ENCODE results near the gene PLVAP. TPM values are rescaled to one million over a fixed set of nuclear protein-coding genes. Genes with fewer than 3 reads are reported as not detected.

Gene PLVAP
- total RNA-seq, 4 donors from 2014 or later = 37.4 to 155 (median 117) TPM

DNA sequence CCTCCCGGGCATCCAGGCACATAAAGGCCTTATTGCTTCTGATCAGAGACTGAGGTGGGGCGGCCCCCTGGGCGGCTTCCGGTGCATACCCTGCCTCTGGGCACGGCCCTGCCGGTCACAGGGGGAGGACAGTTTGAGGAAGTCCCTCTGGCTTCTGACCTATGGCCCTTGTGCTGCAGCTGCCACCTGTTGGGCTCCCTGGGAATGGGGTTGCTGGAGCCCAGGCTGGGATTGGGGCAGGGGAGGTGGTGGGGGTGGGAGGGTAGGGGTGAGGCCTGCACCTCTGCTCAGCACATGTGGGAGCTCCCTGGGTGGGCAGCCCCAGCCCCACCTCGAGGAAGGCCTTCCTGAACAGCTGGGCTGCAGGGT, 53.2 kb downstream of the PLVAP start:
- intact Hi-C loops (cut with DNase I) = no loop called here
- no peak for DNase-seq (ENCODE audit: extremely low spot score)
- TF ChIP-seq, protein P1, sequence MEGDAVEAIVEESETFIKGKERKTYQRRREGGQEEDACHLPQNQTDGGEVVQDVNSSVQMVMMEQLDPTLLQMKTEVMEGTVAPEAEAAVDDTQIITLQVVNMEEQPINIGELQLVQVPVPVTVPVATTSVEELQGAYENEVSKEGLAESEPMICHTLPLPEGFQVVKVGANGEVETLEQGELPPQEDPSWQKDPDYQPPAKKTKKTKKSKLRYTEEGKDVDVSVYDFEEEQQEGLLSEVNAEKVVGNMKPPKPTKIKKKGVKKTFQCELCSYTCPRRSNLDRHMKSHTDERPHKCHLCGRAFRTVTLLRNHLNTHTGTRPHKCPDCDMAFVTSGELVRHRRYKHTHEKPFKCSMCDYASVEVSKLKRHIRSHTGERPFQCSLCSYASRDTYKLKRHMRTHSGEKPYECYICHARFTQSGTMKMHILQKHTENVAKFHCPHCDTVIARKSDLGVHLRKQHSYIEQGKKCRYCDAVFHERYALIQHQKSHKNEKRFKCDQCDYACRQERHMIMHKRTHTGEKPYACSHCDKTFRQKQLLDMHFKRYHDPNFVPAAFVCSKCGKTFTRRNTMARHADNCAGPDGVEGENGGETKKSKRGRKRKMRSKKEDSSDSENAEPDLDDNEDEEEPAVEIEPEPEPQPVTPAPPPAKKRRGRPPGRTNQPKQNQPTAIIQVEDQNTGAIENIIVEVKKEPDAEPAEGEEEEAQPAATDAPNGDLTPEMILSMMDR (IDR thresholded peaks at IDR 0.05) = no peak
- TF ChIP-seq POLR2AphosphoS5 (IDR thresholded peaks at IDR 0.05) = no peak
- TF ChIP-seq POLR2A (IDR thresholded peaks at IDR 0.05; ENCODE audit: low read depth) = no peak
- no peak for TF ChIP-seq EP300 (IDR thresholded peaks at IDR 0.05)
- peaks cover 4 to 59% (median 52%) of the 10 kb centered on the region in 4 donors for H3K4me1 ChIP-seq
- H3K27ac ChIP-seq (replicated peaks in 1 of 4) = no peak overlapping the region
- peak overlapping the region in 1 of 4 donors; percentile 37 for H3K4me3 ChIP-seq
- no CpG with 5 or more reads among the region's 7 CpGs for WGBS
- H3K36me3 ChIP-seq = peaks cover 23 to 54% (median 40%) of the 10 kb centered on the region in 4 donors
- H3K27me3 ChIP-seq = peaks cover 0 to 9% (median under 1%) of the 10 kb centered on the region in 4 donors
- H3K9me3 ChIP-seq = no peaks in the 10 kb centered on the region

DNA sequence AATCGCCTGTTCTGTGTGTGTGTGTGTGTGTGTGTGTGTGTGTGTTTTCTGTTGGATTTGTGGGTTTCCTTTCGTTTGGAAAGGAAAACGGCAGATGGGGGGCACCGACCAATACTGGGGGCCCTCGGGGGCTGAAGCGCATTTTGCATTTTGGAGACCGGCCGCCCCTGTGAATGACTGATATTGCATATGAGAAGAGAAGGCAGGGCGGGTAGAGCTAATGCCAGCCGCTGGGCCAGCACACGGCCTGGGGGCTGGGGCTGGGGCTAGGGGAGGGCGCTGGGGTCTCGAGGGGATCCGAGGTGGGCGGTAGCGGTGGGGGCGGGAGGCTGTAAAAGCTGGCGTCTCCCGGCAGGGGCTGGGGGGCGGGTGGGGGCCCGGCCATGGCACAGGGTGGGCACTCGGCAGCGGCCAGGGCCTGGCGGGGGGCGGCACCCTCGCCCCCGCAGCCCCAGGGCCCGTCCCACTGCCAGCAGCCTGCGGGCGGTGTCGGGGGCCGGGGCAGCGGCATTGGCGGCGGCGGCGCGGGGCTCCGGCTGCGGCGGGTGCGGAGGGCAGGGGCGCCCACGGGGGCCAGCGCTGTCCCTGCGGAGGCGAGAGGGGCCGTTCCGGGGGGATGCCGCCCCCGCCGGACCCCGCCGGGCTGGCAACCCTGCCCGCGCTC, 53.7 kb downstream of the PLVAP start:
- Histone ChIP-seq H3K9me3 (no peaks in the 10 kb centered on the region), H3K4me1 (peaks cover 3 to 54% (median 47%) of the 10 kb centered on the region in 4 donors), H3K4me3 (peak overlapping the region in 1 of 4 donors; percentile 37), H3K27me3 (peaks cover 0 to 3% (median 0%) of the 10 kb centered on the region in 4 donors), H3K27ac (replicated peaks in 1 of 4) (no peak overlapping the region), H3K36me3 (peaks cover 23 to 59% (median 44%) of the 10 kb centered on the region in 4 donors)
- DNase-seq (ENCODE audit: extremely low spot score) = no peak
- intact Hi-C loops (cut with DNase I) = no loop called here
- TF ChIP-seq, protein P1 (IDR thresholded peaks at IDR 0.05) = no peak
- TF ChIP-seq EP300 (IDR thresholded peaks at IDR 0.05) (no peak), POLR2AphosphoS5 (IDR thresholded peaks at IDR 0.05) (no peak), POLR2A (IDR thresholded peaks at IDR 0.05; ENCODE audit: low read depth) (no peak)
- 41% methylated on average over 9 of the region's 56 CpGs for WGBS

DNA sequence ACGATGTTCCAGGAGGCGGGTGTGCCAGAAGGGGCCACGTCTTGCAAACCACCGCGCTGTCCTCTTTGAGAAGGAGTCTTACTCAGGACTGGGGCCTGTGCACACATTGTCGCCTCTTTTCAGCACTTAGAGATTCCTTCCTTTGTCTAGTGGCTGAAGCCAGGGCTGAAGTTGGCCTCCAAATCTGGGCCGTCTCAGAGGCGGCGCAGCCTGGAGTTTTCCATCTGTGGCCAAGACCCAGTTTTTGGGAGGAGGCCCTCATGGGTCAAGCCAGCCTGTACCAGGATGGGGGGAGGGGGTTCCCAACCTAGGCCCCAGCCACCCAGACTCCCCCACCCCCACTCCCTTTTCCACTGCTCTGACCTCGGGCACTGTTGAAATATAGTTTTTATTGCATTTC, 54.3 kb downstream of the PLVAP start:
- WGBS = 73% methylated on average over 9 of the region's 10 CpGs
- Histone ChIP-seq H3K27ac (replicated peaks in 1 of 4) (no peak overlapping the region), H3K4me1 (peaks cover 3 to 48% (median 41%) of the 10 kb centered on the region in 4 donors), H3K4me3 (no peak overlapping the region), H3K9me3 (no peaks in the 10 kb centered on the region), H3K27me3 (no peaks in the 10 kb centered on the region), H3K36me3 (peaks cover 23 to 64% (median 47%) of the 10 kb centered on the region in 4 donors)
- TF ChIP-seq POLR2AphosphoS5 (IDR thresholded peaks at IDR 0.05) (no peak), POLR2A (IDR thresholded peaks at IDR 0.05; ENCODE audit: low read depth) (no peak), EP300 (IDR thresholded peaks at IDR 0.05) (no peak)
- TF ChIP-seq, protein P1 (IDR thresholded peaks at IDR 0.05) = no peak
- intact Hi-C loops (cut with DNase I) = no loop called here
- no peak for DNase-seq (ENCODE audit: extremely low spot score)

DNA sequence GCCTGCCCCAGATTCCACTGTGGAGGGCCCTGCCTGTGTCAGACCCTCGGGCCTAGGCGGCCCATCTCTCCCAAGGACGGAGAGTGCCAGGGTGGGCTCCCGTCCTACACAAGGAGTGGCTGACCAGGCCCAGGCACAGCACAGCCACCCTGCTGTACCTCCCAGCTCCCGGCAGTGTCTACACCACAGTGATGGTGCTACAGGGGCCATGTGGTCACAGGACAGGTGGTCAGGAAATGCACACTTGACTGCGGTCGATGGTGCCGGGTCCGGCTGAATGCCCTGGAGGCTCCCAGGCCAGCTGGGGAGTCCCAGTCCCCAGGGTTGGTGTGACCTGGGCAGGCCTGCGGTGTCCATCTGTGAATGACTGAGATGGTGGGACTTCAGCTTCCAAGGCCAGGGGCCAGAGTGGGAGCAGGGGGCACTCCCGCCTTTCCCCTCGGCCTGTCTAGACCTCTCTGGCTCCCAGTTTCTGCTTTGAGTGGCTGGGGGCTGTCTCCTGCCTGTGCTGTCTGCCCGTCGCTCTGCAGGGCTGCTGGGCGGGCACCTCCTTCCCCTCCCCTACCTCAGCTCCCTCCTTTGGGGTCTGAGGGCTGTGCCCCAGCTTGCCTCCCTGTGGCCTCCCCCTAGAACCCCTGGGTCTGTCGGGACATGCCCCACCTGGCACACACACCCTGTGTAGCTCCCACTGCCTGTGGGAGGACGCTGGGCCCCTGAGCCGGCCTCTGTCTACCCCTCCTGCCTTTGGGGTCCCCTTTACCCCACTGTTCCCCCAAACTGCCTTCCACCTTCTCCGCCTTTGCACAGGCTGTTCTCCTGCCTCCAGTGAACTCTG, 55.3 kb downstream of the PLVAP start:
- intact Hi-C loops (cut with DNase I) = no loop called here
- H3K9me3 ChIP-seq = no peaks in the 10 kb centered on the region
- peaks cover 27 to 68% (median 54%) of the 10 kb centered on the region in 4 donors for H3K36me3 ChIP-seq
- peaks cover 3 to 39% (median 32%) of the 10 kb centered on the region in 4 donors for H3K4me1 ChIP-seq
- no peaks in the 10 kb centered on the region for H3K27me3 ChIP-seq
- no peak for DNase-seq (ENCODE audit: extremely low spot score)
- 79% methylated on average over 12 of the region's 19 CpGs for WGBS
- TF ChIP-seq POLR2AphosphoS5 (IDR thresholded peaks at IDR 0.05) = no peak
- TF ChIP-seq, protein P1 (IDR thresholded peaks at IDR 0.05) = no peak
- no peak for TF ChIP-seq POLR2A (IDR thresholded peaks at IDR 0.05; ENCODE audit: low read depth)
- TF ChIP-seq EP300 (IDR thresholded peaks at IDR 0.05) = no peak
- no peak overlapping the region for H3K27ac ChIP-seq (replicated peaks in 1 of 4)
- no peak overlapping the region for H3K4me3 ChIP-seq
